ENCODE measurements around the gene LRRC46.

LRRC46 gene

GRCh38 chr17:47834756-47835155 lies 3.3 kb downstream of the LRRC46 start:
- DNase-seq = no peak

- DNase-seq = no peak
These were observed 5.1 kb downstream of the LRRC46 start for GRCh38 chr17:47836601-47837000.

DNA sequence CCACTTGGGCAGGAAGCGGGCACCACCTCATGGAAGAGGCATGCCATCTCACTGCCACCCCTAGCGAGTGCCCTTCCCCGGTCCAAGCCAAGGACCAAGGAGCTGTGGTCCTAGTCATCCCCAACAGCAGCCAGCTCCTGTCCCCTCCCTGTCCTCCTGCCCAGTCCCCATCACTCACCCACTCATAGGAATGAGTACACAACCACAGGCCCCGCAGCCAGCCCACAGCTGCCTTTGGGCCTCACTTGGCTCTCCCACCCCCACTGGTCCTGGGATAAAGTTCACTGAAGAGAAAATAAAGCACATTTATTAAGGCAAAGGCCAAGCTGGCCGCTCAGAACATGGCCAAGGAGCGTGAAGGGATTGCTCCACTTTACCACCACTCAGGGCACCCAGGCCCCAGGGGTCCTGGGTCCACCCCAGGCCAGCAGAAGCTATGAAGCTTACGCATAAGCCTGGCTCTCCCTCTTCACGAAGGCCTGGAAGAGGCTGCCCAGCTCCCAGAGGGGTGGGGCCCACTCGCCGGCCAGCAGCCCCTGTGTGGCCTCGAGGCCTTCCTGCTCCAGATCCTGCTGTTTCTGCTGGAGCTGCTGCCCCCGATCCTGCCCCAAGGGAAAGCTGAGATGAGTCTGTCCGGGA lies 6.0 kb downstream of the LRRC46 start:
- DNase-seq = no peak

DNA sequence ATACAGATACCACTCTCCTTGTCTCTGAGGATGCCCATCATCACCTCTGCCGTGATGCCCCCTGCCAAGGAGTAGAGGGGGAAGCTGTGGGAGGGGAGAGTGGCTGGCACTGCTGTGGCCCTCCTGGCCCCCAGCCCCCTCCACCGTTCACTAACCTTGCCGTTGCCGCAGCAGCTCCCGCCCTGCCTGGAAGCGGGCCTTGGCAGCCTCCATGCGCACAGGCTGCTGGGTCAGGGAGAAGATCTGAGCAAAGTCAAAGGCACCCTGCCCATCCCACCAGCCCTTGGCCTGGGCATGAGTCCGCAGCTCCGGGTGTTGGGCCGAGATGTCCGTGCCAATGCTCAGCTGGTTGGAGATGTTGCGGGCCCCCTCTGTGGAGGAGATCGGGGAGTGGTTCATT lies 7.2 kb downstream of the LRRC46 start:
- no peak for DNase-seq

DNA sequence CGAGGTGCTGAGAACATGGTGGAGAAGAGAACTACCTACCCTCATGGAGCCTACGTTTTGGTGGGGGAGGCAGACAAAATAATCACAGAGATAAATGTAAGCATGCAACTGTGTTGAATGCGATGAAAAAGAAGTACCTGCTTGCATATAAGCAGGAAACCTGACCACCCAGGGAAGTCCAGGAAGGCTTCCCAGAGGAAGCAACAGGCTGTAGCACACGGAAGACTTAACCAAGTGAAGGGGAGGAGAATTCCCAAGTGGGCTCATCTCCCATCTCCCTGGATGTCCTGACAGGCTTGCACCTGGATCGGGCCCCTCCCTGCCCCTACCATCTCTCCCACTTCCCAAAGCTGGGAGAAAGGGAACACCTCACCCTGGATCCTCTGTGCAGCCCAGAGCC lies 7.6 kb downstream of the LRRC46 start:
- DNase-seq = no peak

DNA sequence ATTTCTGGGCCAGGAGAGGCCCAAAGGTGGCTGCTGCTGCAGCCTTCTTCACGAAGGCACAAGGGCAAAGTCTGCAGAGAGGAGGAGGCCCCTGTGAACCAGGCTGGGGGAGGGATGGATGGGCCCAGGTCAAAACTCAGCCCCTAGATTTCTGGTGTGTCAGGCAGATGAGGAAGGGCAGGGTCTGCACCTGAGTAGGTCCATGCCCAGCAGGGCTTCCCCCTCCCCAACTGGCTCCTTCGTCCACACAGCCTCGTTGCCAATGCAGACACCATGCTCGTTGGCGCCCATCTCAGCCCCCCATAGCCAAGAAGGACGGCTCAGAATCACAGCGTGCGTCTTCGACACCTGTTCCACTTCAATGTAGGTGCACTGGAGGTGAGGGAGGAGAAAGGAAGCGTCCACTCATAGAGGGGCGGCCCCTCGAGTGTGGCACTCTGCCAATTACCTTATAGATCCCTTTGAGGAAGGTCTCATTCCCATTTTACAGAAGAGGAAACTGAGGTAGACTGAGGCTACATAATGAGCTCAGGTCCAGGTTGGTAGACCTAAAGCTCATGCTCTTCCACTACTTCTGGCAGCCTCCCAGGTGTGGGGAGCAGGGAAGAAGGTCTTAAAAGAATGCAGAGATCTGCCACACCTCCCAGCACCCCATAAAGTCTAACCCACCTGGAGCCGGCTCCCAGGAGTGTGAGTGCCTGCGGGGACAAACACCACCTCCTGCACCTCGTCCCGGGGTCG lies 8.7 kb downstream of the LRRC46 start:
- no peak for DNase-seq

DNA sequence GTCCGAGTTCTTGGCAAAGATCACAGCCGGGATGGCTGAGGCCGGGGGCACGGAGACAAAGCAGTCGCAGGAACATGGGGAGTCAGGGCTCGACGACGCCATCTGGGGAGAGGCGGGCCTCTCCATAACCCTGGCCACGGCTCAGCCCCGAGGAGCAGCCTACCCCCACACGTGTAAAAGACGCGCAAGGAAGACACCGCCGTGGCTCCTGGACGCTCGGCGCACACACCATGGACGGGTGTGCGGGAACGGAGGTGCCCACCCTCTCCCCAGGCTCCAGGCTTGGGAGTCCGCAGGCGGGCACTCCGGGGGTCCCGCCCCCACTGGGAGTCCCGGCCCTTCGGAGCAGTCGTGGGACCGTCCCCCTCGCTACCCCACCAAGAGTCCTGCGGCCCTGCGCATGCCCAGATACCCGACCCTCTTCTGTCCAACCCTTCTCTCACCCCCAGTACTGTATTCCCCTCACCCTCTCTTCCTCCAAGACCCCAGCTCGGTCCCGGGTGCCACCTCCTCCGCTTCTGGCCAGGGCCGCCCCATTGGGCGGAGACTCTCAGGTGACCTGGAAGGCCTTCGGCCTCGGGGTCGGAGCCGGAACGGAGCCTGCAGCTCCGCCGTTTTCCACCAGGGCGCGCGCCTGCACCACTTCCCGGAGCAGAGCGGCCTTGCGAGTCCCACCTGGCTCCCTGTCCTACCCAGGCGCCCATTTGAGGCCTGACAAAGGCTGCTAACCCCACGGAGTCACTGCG lies 9.4 kb downstream of the LRRC46 start, which contains the start of gene SCRN2:
Gene SCRN2 (minus strand): TSS at position 532 of the 746 bp plus-strand sequence. CDS start 430 bp downstream, at position 102.
- peak; percentile 73 for DNase-seq

GRCh38 chr17:47841488-47842291 lies 10.2 kb downstream of the LRRC46 start:
- DNase-seq = no peak

- no peak for DNase-seq
These were observed 11.9 kb downstream of the LRRC46 start for GRCh38 chr17:47843391-47843730.

- no peak for DNase-seq
These were observed 12.8 kb downstream of the LRRC46 start for GRCh38 chr17:47844227-47844626.

GRCh38 chr17:47844814-47845715 lies 13.6 kb downstream of the LRRC46 start:
- peak; percentile 14 for DNase-seq

DNA sequence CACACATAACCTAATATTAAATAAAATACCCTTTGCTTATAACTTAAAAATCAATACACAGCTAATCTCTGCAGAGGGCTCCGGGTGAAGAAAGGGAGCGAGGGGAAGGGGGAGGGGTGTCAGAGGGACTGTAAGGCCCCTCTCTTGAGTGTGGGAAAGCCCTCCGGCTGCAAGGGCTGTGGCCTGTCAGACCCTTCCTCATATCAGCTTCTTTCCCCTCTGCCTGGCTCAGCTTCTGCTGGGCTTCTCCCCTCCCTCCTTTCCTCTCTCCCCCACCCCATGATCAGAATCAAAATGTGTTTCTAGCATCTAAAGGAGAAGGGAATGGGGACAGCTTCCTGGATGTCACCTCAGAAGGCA lies 14.2 kb downstream of the LRRC46 start:
- no peak for DNase-seq

- no peak for DNase-seq
These were observed 15.4 kb downstream of the LRRC46 start for GRCh38 chr17:47846716-47847340.

DNA sequence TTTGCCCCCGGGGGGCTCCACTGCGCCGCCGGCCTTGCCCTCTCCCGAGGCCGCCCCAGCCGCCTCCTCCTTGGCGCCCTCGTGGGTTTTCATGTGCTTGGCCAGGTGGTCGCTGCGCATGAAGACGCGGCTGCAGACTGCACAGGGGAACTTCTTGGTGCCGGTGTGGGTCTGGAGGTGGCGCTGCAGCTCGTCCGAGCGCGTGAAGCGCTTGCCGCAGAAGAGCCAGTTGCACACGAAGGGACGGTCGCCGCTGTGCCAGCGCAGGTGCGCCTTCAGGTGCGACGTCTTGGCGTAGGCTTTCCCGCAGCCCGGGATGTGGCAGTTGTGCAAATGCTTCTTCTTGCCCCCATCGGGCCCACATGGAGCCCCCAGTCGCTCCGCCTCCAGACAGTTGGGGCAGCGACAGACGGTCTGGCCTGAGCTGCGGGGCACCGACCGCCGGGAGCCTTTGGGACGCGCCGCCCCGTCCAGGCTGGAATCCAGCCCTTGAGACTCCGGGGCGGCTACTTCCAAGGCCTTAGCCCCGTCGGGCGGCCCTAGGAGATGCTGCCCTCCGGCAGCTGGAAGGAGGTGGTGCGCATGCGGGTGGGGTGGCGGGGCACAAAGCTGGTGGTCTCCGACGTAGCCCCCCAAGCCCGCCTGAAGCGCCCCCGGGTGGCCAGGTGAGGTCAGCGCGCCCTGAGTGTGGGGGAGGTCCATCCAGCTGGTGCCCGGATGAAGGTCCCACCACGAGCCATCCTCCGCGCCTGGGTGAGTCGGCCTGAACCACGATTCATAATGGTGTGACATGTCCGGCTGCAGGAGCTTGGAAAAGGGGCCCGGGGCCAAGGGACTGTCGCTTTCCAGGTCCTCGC lies 16.1 kb downstream of the LRRC46 start:
- DNase-seq = no peak

GRCh38 chr17:47848198-47848513 lies 16.7 kb downstream of the LRRC46 start:
- no peak for DNase-seq

DNA sequence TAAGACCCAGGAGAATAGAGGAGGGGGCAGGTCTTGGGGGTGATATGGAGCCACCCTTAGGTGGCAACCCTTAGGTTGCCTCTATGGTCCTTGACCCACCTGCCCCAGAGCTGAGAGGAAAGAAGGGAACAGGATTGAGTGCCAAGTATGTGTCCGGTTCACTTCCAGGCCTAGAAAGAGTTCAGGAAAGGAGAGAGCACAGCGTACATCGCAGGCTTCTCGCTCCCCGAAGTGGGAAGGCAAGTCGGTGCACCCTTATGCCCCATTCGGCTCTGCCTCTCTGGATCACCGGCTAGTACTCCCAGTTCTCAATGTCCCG lies 18.9 kb downstream of the LRRC46 start:
- DNase-seq = no peak

GRCh38 chr17:47850692-47851573 lies 19.5 kb downstream of the LRRC46 start, which contains the start of gene SP6:
Gene SP6 (minus strand): TSS chr17:47851163. CDS start chr17:47848429, 2,734 bp downstream.
- DNase-seq = no peak

DNA sequence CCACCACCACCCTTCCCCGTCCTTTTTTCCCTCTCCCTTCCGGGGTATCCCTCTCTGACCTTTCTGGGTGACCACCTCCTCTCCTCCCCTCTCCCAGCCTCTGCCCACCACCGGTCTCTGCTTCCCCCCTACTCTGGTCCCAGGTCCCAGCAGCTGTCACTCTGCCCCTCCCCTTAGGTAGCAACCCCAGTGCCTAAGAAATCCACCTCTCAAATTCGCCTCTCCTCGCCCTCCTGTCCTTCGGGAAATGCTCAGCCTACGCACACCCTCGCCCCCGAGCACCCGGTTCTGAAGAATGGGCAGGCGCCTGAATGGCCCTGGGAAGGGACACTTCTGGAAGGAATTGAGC lies 20.3 kb downstream of the LRRC46 start:
- no peak for DNase-seq

DNA sequence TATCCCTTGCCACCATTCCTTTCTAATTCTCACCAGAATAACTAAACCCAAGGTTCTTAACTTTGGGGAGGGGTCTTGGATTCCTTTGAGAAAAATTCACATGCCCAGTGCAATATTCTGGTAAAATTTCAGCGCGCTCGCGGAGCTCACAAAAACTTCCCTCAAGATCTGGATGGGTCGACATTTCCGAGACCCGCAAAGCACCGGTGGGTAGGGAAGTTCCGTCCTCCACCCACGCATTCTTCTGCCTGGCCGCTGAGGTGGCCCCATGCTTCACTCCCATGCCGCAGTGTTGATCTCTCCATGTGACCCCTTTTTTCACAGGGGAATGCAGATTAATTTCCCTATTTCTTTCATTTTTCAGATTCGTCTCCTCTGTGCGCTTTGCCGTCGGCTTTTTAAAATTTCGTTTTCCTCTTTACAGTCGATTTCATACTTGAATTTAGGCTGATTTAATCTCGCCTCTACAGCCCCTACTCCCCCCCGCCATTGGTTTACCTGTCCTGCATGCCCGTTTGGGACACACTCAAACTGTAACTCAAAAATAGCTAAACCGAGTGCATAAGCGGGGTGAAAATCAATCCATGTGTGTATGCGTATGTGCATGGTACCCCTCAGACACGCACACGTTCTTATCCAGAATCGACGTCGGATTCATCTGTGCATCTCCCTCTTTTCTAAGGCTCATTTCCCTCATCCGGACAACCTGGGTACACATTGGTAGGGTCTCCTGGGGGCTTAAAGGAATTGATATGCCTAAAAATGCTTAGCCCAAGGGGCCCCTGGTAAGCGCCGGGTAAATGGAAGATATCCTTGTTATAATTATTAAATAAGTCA lies 20.9 kb downstream of the LRRC46 start:
- no peak for DNase-seq
